ENCODE results near the gene CACNA2D4.

The CACNA2D4 gene

GRCh38 chr12:1844661-1845409 is 73.6 kb downstream of the CACNA2D4 start:
- DNase-seq (ENCODE audit: low read depth in 2 of 2): no peak

- DNase-seq (ENCODE audit: low read depth in 2 of 2): no peak
Measured at GRCh38 chr12:1844223-1844622, 74.2 kb downstream of the CACNA2D4 start.

- DNase-seq (ENCODE audit: low read depth in 2 of 2): no peak
Measured at GRCh38 chr12:1843641-1844005, 74.8 kb downstream of the CACNA2D4 start.

GRCh38 chr12:1842905-1843640 is 75.4 kb downstream of the CACNA2D4 start:
- no peak for DNase-seq (ENCODE audit: low read depth in 2 of 2)

- no peak for DNase-seq (ENCODE audit: low read depth in 2 of 2)
Measured at GRCh38 chr12:1842183-1842904, 76.1 kb downstream of the CACNA2D4 start.

- no peak for DNase-seq (ENCODE audit: low read depth in 2 of 2)
Measured at GRCh38 chr12:1841586-1842182, 76.8 kb downstream of the CACNA2D4 start.

GRCh38 chr12:1840981-1841425 is 77.4 kb downstream of the CACNA2D4 start:
- DNase-seq (ENCODE audit: low read depth in 2 of 2): no peak

- no peak for DNase-seq (ENCODE audit: low read depth in 2 of 2)
Measured at GRCh38 chr12:1839956-1840951, 78.2 kb downstream of the CACNA2D4 start.

GRCh38 chr12:1839464-1839863 is 79.0 kb downstream of the CACNA2D4 start:
- DNase-seq (ENCODE audit: low read depth in 2 of 2): no peak

GRCh38 chr12:1838994-1839365 is 79.5 kb downstream of the CACNA2D4 start:
- no peak for DNase-seq (ENCODE audit: low read depth in 2 of 2)

GRCh38 chr12:1838205-1838993 is 80.1 kb downstream of the CACNA2D4 start:
- no peak for DNase-seq (ENCODE audit: low read depth in 2 of 2)

- no peak for DNase-seq (ENCODE audit: low read depth in 2 of 2)
Measured at GRCh38 chr12:1837541-1838204, 80.8 kb downstream of the CACNA2D4 start.

- no peak for DNase-seq (ENCODE audit: low read depth in 2 of 2)
Measured at GRCh38 chr12:1836854-1837421, 81.5 kb downstream of the CACNA2D4 start.

GRCh38 chr12:1836241-1836803 is 82.1 kb downstream of the CACNA2D4 start:
- no peak for DNase-seq (ENCODE audit: low read depth in 2 of 2)

- DNase-seq (ENCODE audit: low read depth in 2 of 2): no peak
Measured at GRCh38 chr12:1835211-1836131, 83.0 kb downstream of the CACNA2D4 start.

GRCh38 chr12:1834186-1834925 is 84.1 kb downstream of the CACNA2D4 start:
- no peak for DNase-seq (ENCODE audit: low read depth in 2 of 2)

GRCh38 chr12:1833596-1834028 is 84.8 kb downstream of the CACNA2D4 start:
- no peak for DNase-seq (ENCODE audit: low read depth in 2 of 2)
